GM12801 (cell line): Measurements from ENCODE around the gene DLGAP1.

Source experiments
- CTCF ChIP-seq: IDR thresholded peaks from one replicate; pipeline ENCODE4 v1.5.1; 2011; ENCODE audit warnings: control low read depth; ENCODE audit not compliant: insufficient read length; ENCODE audit errors: extremely low read depth

Gene DLGAP1

GRCh38 chr18:4283746-4284291 is 171.3 kb downstream of the DLGAP1 start:
- no peak for TF ChIP-seq CTCF

- TF ChIP-seq CTCF: no peak
Measured at GRCh38 chr18:4282954-4283353, 172.2 kb downstream of the DLGAP1 start.

GRCh38 chr18:4276953-4277585 is 178.0 kb downstream of the DLGAP1 start:
- TF ChIP-seq CTCF: no peak

GRCh38 chr18:4271952-4272351 is 183.2 kb downstream of the DLGAP1 start:
- no peak for TF ChIP-seq CTCF

- TF ChIP-seq CTCF: no peak
Measured at GRCh38 chr18:4270988-4271387, 184.1 kb downstream of the DLGAP1 start.

GRCh38 chr18:4270016-4270415 is 185.1 kb downstream of the DLGAP1 start:
- no peak for TF ChIP-seq CTCF

GRCh38 chr18:4267641-4268040 is 187.5 kb downstream of the DLGAP1 start:
- TF ChIP-seq CTCF: no peak

GRCh38 chr18:4264347-4264791 is 190.7 kb downstream of the DLGAP1 start:
- TF ChIP-seq CTCF: no peak
